ENCODE data around the gene ANXA2.

- TF ChIP-seq CTCF (IDR thresholded peaks at IDR 0.05; ENCODE audit: low read length) (no peak), EZH2 (IDR thresholded peaks at IDR 0.05; ENCODE audit: borderline replicate concordance, low read length) (no peak)
Measured at GRCh38 chr15:60395276-60396011, 2.3 kb downstream of the ANXA2 start.

Measured in OCI-LY1 (cell line).